HG03432 (cell line): ENCODE results near the gene IFFO2.

Source experiments
- ATAC-seq: cut with Tn5 transposase; IDR thresholded peaks from one replicate; pipeline ENCODE4 v1.9.1; 2021; ENCODE audit warnings: mild to moderate bottlenecking, moderate library complexity; ENCODE audit not compliant: unreplicated experiment

IFFO2 gene

GRCh38 chr1:18856435-18856834 lies 100.0 kb downstream of the IFFO2 start:
- ATAC-seq: no peak

- no peak for ATAC-seq
These were observed 100.9 kb downstream of the IFFO2 start for GRCh38 chr1:18855573-18855972.

GRCh38 chr1:18854331-18855025 lies 102.0 kb downstream of the IFFO2 start:
- ATAC-seq: no peak
